SK-N-SH (cell line): ENCODE measurements around the gene ATP6V0A1. TPM values are rescaled to one million over a fixed set of nuclear protein-coding genes. Genes with fewer than 3 reads are reported as not detected.

ENCODE experiments used
- CTCF ChIA-PET: fragments of 300-600, 350-600 bp; formaldehyde crosslinking; extraction: SDS; loops from one replicate; lab custom pipeline; 2021; lab: Yijun Ruan, JAX
- POLR2A ChIA-PET: fragments of 350-600 bp; sonication (Branson Sonifier 250); formaldehyde crosslinking; extraction: SDS; loops from one replicate; lab custom pipeline; 2020; ENCODE audit warnings: antibody characterized with exemption, inconsistent platforms; lab: Yijun Ruan, JAX
- DNase-seq: peaks from one replicate; pipeline ENCODE4 v3.0.0; 2012
- H2AFZ ChIP-seq: fragments of 200-600 bp; sonication (generic); 2 replicates; pipeline ENCODE4 v1.8.1; 2016; ENCODE audit warnings: antibody characterized with exemption, mild to moderate bottlenecking, low read depth
- H3F3A ChIP-seq: fragments of 200-600 bp; sonication (generic); replicated peaks from 2 replicates; pipeline ENCODE3; 2016; ENCODE audit warnings: antibody characterized with exemption, mild to moderate bottlenecking; ENCODE audit not compliant: insufficient read depth
- H3K27ac ChIP-seq, 2 experiments: fragments of 200-500 bp in 1 of 2; fragments of 200-600 bp in 1 of 2; sonication (Bioruptor generic) in 1 of 2; sonication (generic), shearing (Covaris generic) in 1 of 2; 2 replicates each; pipeline versions ENCODE4 v1.5.1 to v1.6.1; 2014 to 2016; ENCODE audit warnings: low read depth in 2 of 2, inconsistent platforms in 1 of 2, low read length in 1 of 2, mild to moderate bottlenecking in 1 of 2, mixed read lengths in 1 of 2
- H3K27me3 ChIP-seq: fragments of 200-600 bp; sonication (generic), shearing (Covaris generic); 2 replicates; pipeline ENCODE4 v1.6.1; 2016; ENCODE audit warnings: mixed run types; ENCODE audit not compliant: insufficient read depth
- H3K36me3 ChIP-seq, 2 experiments: fragments of 200-500 bp in 1 of 2; fragments of 200-600 bp in 1 of 2; sonication (Bioruptor generic) in 1 of 2; sonication (generic) in 1 of 2; replicated peaks in 1 of 2; 2 replicates each; pipeline versions ENCODE3 to v1.5.1; 2014 to 2016; ENCODE audit warnings: low read length in 1 of 2, mild to moderate bottlenecking in 1 of 2; ENCODE audit not compliant: insufficient read depth in 2 of 2, control insufficient read depth in 1 of 2
- H3K4me1 ChIP-seq, 2 experiments: fragments of 200-500 bp in 1 of 2; fragments of 200-600 bp in 1 of 2; sonication (Bioruptor generic) in 1 of 2; sonication (generic), shearing (Covaris generic) in 1 of 2; 2 replicates each; pipeline versions ENCODE4 v1.5.1 to v1.6.1; 2014 to 2016; ENCODE audit warnings: low read depth in 1 of 2, low read length in 1 of 2, mixed run types in 1 of 2; ENCODE audit not compliant: insufficient read depth in 2 of 2, control insufficient read depth in 1 of 2
- H3K4me2 ChIP-seq: fragments of 200-600 bp; sonication (generic), shearing (Covaris generic); 2 replicates; pipeline ENCODE4 v1.6.1; 2017; ENCODE audit warnings: mixed run types
- H3K4me3 ChIP-seq, 2 experiments: fragments of 200-500 bp in 1 of 2; fragments of 200-600 bp in 1 of 2; sonication (Bioruptor generic) in 1 of 2; sonication (generic), shearing (Covaris generic) in 1 of 2; 2 replicates each; pipeline versions ENCODE4 v1.5.1 to v1.8.1; 2014 to 2016; ENCODE audit warnings: low read depth in 2 of 2, inconsistent platforms in 1 of 2, low read length in 1 of 2, mild to moderate bottlenecking in 1 of 2, mixed read lengths in 1 of 2, moderate library complexity in 1 of 2
- H3K79me2 ChIP-seq: fragments of 200-600 bp; sonication (generic); 2 replicates; pipeline ENCODE4 v1.8.1; 2017; ENCODE audit warnings: mild to moderate bottlenecking; ENCODE audit not compliant: insufficient read depth
- H3K9ac ChIP-seq: fragments of 200-600 bp; sonication (generic); 2 replicates; pipeline ENCODE4 v1.6.1; 2017; ENCODE audit warnings: mixed run types
- H3K9me2 ChIP-seq: fragments of 200-600 bp; sonication (generic); 2 replicates; pipeline ENCODE4 v1.6.1; 2017; ENCODE audit warnings: mixed run types
- H3K9me3 ChIP-seq: fragments of 200-600 bp; sonication (generic); 2 replicates; pipeline ENCODE4 v1.6.1; 2017; ENCODE audit warnings: mixed run types, mild to moderate bottlenecking, moderate library complexity
- H4K20me1 ChIP-seq: fragments of 200-600 bp; sonication (generic); 2 replicates; pipeline ENCODE4 v1.6.1; 2017; ENCODE audit warnings: mild to moderate bottlenecking, mixed run types; ENCODE audit not compliant: insufficient read depth
- ELF1 ChIP-seq: IDR thresholded peaks from 2 replicates; pipeline ENCODE4 v1.4.0; 2012
- EZH2phosphoT487 ChIP-seq: fragments of 200-600 bp; sonication (generic); IDR thresholded peaks from 2 replicates; pipeline ENCODE4 v1.6.1; 2017; ENCODE audit warnings: low read depth, mixed run types, mild to moderate bottlenecking, antibody characterized with exemption, moderate library complexity, borderline replicate concordance
- FOXM1 ChIP-seq: IDR thresholded peaks from 2 replicates; pipeline ENCODE4 v1.4.0; 2012; ENCODE audit warnings: low read depth, mild to moderate bottlenecking
- GABPA ChIP-seq: IDR thresholded peaks from 2 replicates; pipeline ENCODE4 v1.4.0; 2012; ENCODE audit warnings: low read depth, mild to moderate bottlenecking
- GATA2 ChIP-seq: sonication (generic); formaldehyde crosslinking; IDR thresholded peaks from 2 replicates; pipeline ENCODE4 v1.5.0; 2020; ENCODE audit warnings: mild to moderate bottlenecking, missing genetic modification reagents
- JUND ChIP-seq: IDR thresholded peaks from 2 replicates; pipeline ENCODE4 v1.4.0; 2012
- RAD21 ChIP-seq: IDR thresholded peaks from 2 replicates; pipeline ENCODE4 v1.6.1; 2012; ENCODE audit warnings: mild to moderate bottlenecking, low read length
- RCOR1 ChIP-seq: fragments of 150-350 bp; IDR thresholded peaks from 2 replicates; pipeline ENCODE4 v1.6.1; 2017; ENCODE audit warnings: antibody characterized with exemption, low read length
- TAF1 ChIP-seq: IDR thresholded peaks from 2 replicates; pipeline ENCODE4 v1.6.1; 2012; ENCODE audit warnings: low read depth, mild to moderate bottlenecking, low read length, moderate library complexity, borderline replicate concordance
- TCF12 ChIP-seq: IDR thresholded peaks from 2 replicates; pipeline ENCODE4 v1.4.0; 2012
- TEAD4 ChIP-seq: IDR thresholded peaks from 2 replicates; pipeline ENCODE4 v1.4.0; 2012; ENCODE audit warnings: mild to moderate bottlenecking, borderline replicate concordance; ENCODE audit not compliant: insufficient read depth
- YY1 ChIP-seq: IDR thresholded peaks from 2 replicates; pipeline ENCODE4 v1.4.0; 2012; ENCODE audit warnings: low read depth, mild to moderate bottlenecking
- WGBS: methylation state at CpG from one replicate; pipeline ENCODE4 v1.1.6; 2017; ENCODE audit warnings: low lambda C conversion rate; 5-methylcytosine and 5-hydroxymethylcytosine counted together
- polyA plus RNA-seq, 3 experiments: library from polyadenylated mRNA; depleted of rRNA; stranded (reverse); fragments of >200 nt; gene quantifications; 2 replicates each; pipeline ENCODE4 v1.2.3, GENCODE V29; 2012
- TF ChIP-seq, protein P1 (sequence below): fragments of 150-350 bp; IDR thresholded peaks from 2 replicates; pipeline ENCODE4 v1.6.1; 2017; ENCODE audit warnings: antibody characterized with exemption, low read length, low read depth, borderline replicate concordance
- TF ChIP-seq, protein P2 (sequence below): IDR thresholded peaks from 2 replicates; pipeline ENCODE4 v1.4.0; 2012; ENCODE audit warnings: low read depth, borderline replicate concordance
- TF ChIP-seq, protein P3 (sequence below): IDR thresholded peaks from 2 replicates; pipeline ENCODE4; 2012
- TF ChIP-seq, protein P4 (sequence below): IDR thresholded peaks from 2 replicates; pipeline ENCODE4 v1.4.0; 2012; ENCODE audit warnings: low read depth, borderline replicate concordance

ATP6V0A1 gene
- polyA plus RNA-seq, 1 of the 3 experiments (the other 2 are of a cell fraction), result 31.7 TPM

DNA sequence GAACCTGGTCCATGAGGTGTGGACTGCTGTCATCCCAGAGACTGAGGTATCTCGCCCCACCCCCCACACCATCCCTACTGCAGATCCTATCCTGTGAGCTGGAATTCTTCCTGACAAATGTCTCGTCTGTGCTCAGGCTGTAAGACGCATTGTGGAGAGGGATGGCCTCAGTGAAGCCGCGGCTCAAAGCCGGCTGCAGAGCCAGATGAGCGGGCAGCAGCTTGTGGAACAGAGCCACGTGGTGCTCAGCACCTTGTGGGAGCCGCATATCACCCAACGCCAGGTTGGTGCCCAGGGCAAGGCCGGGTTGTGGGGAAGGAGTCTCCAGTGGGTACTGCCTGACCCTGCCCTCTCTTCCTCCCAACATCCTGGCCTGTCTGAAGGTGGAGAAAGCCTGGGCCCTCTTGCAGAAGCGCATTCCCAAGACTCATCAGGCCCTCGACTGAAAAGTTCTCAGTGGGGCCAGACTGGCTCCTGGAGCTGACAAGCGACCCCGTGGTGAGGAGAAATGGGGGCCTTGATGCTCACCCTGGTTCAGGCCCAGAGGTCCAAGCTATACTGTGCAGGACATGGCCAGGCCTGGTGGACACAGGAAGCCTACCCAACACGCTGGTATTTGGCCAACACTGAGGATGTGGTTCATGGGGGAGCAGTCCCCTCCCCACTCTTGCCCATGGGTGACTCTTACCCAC is 107.0 kb downstream of the ATP6V0A1 start:
- Histone ChIP-seq H3K4me3 (no peak overlapping the region), H3K36me3 (peaks cover 32 to 51% of the 10 kb centered on the region in 2 experiments), H3K27ac (peak overlapping the region in 1 of 2 experiments; percentile 85; a peak in 2 of 4 replicates), H2AFZ (no peak overlapping the region), H3K79me2 (peaks cover 80% of the 10 kb centered on the region), H3K27me3 (no peaks in the 10 kb centered on the region), H3K4me2 (no peak overlapping the region), H4K20me1 (no peaks in the 10 kb centered on the region), H3K9me2 (no peaks in the 10 kb centered on the region), H3F3A (peaks cover 34% of the 10 kb centered on the region), H3K9ac (no peak overlapping the region), H3K4me1 (peaks cover 4 to 33% of the 10 kb centered on the region in 2 experiments; a peak in 3 of 4 replicates), H3K9me3 (no peaks in the 10 kb centered on the region)
- ChIA-PET POLR2A (interaction anchor here (1.3 kb wide), 1 partner anchor 12 kb away, joined by 5 read pairs; the partner anchor contains the start of gene PSMC3IP), CTCF (interaction anchor here (0.7 to 8.3 kb wide), 3 partner anchors 13 to 157 kb away, joined by 3 to 51 read pairs (median 47); partner anchors contain the start of gene PSMC3IP)
- DNase-seq, result no peak
- WGBS, result 94% methylated on average over 12 of the region's 16 CpGs
- TF ChIP-seq EZH2phosphoT487 (no peak), YY1 (no peak), GATA2 (CRISPR knock-in tag) (no peak), RCOR1 (no peak), JUND (no peak), RAD21 (no peak), TCF12 (no peak), ELF1 (no peak), TEAD4 (no peak), TAF1 (no peak), GABPA (no peak), FOXM1 (no peak)
- TF ChIP-seq, protein P1, sequence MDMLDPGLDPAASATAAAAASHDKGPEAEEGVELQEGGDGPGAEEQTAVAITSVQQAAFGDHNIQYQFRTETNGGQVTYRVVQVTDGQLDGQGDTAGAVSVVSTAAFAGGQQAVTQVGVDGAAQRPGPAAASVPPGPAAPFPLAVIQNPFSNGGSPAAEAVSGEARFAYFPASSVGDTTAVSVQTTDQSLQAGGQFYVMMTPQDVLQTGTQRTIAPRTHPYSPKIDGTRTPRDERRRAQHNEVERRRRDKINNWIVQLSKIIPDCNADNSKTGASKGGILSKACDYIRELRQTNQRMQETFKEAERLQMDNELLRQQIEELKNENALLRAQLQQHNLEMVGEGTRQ, result no peak
- TF ChIP-seq, protein P2, sequence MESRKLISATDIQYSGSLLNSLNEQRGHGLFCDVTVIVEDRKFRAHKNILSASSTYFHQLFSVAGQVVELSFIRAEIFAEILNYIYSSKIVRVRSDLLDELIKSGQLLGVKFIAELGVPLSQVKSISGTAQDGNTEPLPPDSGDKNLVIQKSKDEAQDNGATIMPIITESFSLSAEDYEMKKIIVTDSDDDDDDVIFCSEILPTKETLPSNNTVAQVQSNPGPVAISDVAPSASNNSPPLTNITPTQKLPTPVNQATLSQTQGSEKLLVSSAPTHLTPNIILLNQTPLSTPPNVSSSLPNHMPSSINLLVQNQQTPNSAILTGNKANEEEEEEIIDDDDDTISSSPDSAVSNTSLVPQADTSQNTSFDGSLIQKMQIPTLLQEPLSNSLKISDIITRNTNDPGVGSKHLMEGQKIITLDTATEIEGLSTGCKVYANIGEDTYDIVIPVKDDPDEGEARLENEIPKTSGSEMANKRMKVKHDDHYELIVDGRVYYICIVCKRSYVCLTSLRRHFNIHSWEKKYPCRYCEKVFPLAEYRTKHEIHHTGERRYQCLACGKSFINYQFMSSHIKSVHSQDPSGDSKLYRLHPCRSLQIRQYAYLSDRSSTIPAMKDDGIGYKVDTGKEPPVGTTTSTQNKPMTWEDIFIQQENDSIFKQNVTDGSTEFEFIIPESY, result no peak
- TF ChIP-seq, protein P3, sequence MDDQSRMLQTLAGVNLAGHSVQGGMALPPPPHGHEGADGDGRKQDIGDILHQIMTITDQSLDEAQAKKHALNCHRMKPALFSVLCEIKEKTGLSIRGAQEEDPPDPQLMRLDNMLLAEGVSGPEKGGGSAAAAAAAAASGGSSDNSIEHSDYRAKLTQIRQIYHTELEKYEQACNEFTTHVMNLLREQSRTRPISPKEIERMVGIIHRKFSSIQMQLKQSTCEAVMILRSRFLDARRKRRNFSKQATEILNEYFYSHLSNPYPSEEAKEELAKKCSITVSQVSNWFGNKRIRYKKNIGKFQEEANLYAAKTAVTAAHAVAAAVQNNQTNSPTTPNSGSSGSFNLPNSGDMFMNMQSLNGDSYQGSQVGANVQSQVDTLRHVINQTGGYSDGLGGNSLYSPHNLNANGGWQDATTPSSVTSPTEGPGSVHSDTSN, result no peak
- TF ChIP-seq, protein P4, sequence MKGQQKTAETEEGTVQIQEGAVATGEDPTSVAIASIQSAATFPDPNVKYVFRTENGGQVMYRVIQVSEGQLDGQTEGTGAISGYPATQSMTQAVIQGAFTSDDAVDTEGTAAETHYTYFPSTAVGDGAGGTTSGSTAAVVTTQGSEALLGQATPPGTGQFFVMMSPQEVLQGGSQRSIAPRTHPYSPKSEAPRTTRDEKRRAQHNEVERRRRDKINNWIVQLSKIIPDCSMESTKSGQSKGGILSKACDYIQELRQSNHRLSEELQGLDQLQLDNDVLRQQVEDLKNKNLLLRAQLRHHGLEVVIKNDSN, result no peak
